GM23338 (cell line): Measurements from ENCODE around the gene AIG1.

Source experiments
- JUNB ChIP-seq: IDR thresholded peaks from one replicate; pipeline ENCODE4 v1.6.1; 2016; ENCODE audit warnings: antibody characterized with exemption; ENCODE audit not compliant: unreplicated experiment
- POLR2AphosphoS5 ChIP-seq: IDR thresholded peaks from 2 replicates; pipeline ENCODE4 v1.6.1; 2016; ENCODE audit warnings: antibody characterized with exemption, low read depth
- TF ChIP-seq, protein P1 (sequence below), 2 experiments: fragments of 200-600 bp in 1 of 2; sonication (generic) in 1 of 2; conservative IDR thresholded peaks; 2 replicates each; pipeline versions ENCODE4 v1.5.1 to v1.6.1; 2016 to 2017; ENCODE audit warnings: antibody characterized with exemption in 2 of 2, low read depth in 2 of 2, mild to moderate bottlenecking in 2 of 2, moderate library complexity in 1 of 2
- TF ChIP-seq, protein P2 (sequence below): IDR thresholded peaks from one replicate; pipeline ENCODE4 v1.6.1; 2018; ENCODE audit warnings: antibody characterized with exemption; ENCODE audit not compliant: unreplicated experiment

DNA sequence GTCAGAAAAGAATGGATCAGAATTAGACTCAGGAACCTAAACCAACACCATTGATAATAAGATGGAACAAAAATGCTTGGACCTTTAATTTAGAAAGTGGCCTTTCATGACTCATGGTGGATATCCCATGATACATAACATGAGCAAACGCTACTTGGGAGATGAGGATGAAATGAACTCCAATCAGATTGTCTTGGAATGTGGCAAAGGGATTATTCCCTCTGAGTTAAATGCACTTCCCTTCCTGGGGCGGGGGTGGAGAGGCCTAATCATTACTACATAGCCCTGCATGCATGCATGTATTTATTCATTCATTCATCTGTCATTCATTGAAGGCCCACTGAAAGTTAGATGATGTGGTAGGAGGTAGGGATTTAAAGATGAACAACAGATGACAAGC lies 174.0 kb downstream of the AIG1 start:
- TF ChIP-seq, protein P1, sequence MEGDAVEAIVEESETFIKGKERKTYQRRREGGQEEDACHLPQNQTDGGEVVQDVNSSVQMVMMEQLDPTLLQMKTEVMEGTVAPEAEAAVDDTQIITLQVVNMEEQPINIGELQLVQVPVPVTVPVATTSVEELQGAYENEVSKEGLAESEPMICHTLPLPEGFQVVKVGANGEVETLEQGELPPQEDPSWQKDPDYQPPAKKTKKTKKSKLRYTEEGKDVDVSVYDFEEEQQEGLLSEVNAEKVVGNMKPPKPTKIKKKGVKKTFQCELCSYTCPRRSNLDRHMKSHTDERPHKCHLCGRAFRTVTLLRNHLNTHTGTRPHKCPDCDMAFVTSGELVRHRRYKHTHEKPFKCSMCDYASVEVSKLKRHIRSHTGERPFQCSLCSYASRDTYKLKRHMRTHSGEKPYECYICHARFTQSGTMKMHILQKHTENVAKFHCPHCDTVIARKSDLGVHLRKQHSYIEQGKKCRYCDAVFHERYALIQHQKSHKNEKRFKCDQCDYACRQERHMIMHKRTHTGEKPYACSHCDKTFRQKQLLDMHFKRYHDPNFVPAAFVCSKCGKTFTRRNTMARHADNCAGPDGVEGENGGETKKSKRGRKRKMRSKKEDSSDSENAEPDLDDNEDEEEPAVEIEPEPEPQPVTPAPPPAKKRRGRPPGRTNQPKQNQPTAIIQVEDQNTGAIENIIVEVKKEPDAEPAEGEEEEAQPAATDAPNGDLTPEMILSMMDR (conservative IDR thresholded peaks at IDR 0.05; ENCODE audit: low read depth in 2 of 2), result no peak
- TF ChIP-seq, protein P2, sequence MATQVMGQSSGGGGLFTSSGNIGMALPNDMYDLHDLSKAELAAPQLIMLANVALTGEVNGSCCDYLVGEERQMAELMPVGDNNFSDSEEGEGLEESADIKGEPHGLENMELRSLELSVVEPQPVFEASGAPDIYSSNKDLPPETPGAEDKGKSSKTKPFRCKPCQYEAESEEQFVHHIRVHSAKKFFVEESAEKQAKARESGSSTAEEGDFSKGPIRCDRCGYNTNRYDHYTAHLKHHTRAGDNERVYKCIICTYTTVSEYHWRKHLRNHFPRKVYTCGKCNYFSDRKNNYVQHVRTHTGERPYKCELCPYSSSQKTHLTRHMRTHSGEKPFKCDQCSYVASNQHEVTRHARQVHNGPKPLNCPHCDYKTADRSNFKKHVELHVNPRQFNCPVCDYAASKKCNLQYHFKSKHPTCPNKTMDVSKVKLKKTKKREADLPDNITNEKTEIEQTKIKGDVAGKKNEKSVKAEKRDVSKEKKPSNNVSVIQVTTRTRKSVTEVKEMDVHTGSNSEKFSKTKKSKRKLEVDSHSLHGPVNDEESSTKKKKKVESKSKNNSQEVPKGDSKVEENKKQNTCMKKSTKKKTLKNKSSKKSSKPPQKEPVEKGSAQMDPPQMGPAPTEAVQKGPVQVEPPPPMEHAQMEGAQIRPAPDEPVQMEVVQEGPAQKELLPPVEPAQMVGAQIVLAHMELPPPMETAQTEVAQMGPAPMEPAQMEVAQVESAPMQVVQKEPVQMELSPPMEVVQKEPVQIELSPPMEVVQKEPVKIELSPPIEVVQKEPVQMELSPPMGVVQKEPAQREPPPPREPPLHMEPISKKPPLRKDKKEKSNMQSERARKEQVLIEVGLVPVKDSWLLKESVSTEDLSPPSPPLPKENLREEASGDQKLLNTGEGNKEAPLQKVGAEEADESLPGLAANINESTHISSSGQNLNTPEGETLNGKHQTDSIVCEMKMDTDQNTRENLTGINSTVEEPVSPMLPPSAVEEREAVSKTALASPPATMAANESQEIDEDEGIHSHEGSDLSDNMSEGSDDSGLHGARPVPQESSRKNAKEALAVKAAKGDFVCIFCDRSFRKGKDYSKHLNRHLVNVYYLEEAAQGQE, result no peak
- TF ChIP-seq POLR2AphosphoS5 (no peak), JUNB (no peak)
